HepG2 (cell line): Measurements from ENCODE around the gene LAMA5. TPM values are rescaled to one million over a fixed set of nuclear protein-coding genes. Genes with fewer than 3 reads are reported as not detected.

Experiments used
- CENPT ChIP-seq: sonication (generic); formaldehyde crosslinking; IDR thresholded peaks from 2 replicates; pipeline ENCODE4 v1.8.0; 2022; ENCODE audit warnings: low read depth, mild to moderate bottlenecking, moderate library complexity, missing genetic modification reagents
- JUND ChIP-seq: sonication (generic); formaldehyde crosslinking; IDR thresholded peaks from 2 replicates; pipeline ENCODE4 v1.8.0; 2022; ENCODE audit warnings: mild to moderate bottlenecking, missing genetic modification reagents
- NR2F1 ChIP-seq, 2 experiments: fragments of 450-650 bp in 1 of 2; formaldehyde crosslinking in 1 of 2; IDR thresholded peaks; 2 replicates each; pipeline versions ENCODE4 v1.5.0 to v1.6.1; 2016 to 2020; ENCODE audit warnings: mild to moderate bottlenecking in 1 of 2, missing compliant biosample characterization in 1 of 2, missing genetic modification reagents in 1 of 2, moderate library complexity in 1 of 2
- PCBP2 ChIP-seq: fragments of 200-400 bp; formaldehyde crosslinking; optimal IDR thresholded peaks from 2 replicates; pipeline ENCODE3; 2018; ENCODE audit warnings: low read length, low read depth; ENCODE audit not compliant: poor library complexity, severe bottlenecking
- REL ChIP-seq: sonication (generic); formaldehyde crosslinking; conservative IDR thresholded peaks from 2 replicates; pipeline ENCODE4 v1.8.0; 2022; ENCODE audit warnings: mild to moderate bottlenecking, missing genetic modification reagents, moderate library complexity
- SNRNP70 ChIP-seq: fragments of 200-400 bp; formaldehyde crosslinking; IDR thresholded peaks from 2 replicates; pipeline ENCODE4 v1.6.1; 2017; ENCODE audit warnings: mild to moderate bottlenecking, low read depth, low read length, moderate library complexity
- ZFAT ChIP-seq: sonication (generic); formaldehyde crosslinking; conservative IDR thresholded peaks from 2 replicates; pipeline ENCODE4 v1.8.1; 2023; ENCODE audit warnings: missing genetic modification reagents, inconsistent platforms
- ZKSCAN8 ChIP-seq: IDR thresholded peaks from 2 replicates; pipeline ENCODE4 v1.6.1; 2016; ENCODE audit warnings: borderline replicate concordance, missing genetic modification reagents, missing compliant biosample characterization
- ZNF33B ChIP-seq: sonication (generic); formaldehyde crosslinking; IDR thresholded peaks from 2 replicates; pipeline ENCODE4 v1.5.1; 2020; ENCODE audit warnings: mild to moderate bottlenecking, missing genetic modification reagents
- ZNF75D ChIP-seq: sonication (generic); formaldehyde crosslinking; IDR thresholded peaks from 2 replicates; pipeline ENCODE4 v1.8.1; 2023; ENCODE audit warnings: missing genetic modification reagents, mild to moderate bottlenecking, borderline replicate concordance
- polyA plus RNA-seq, 8 experiments: library from polyadenylated mRNA; depleted of rRNA in 3 of 8; stranded (reverse) in 7 of 8; unstranded in 1 of 8; fragments of >200 nt; fragmentation: Illumina TruSeq in 4 of 8; extraction: Trizol in 4 of 8; gene quantifications; 2 replicates each; pipeline versions ENCODE4 v1.2.1 to v1.2.3, GENCODE V29; 2011 to 2016; ENCODE audit warnings: low read depth in 4 of 8, missing spikeins in 1 of 8, mixed read lengths in 1 of 8; ENCODE audit not compliant: insufficient read depth in 1 of 8
- total RNA-seq, 5 experiments: library from RNA; depleted of rRNA; stranded (reverse); fragments of >200 nt; fragmentation: Illumina TruSeq; extraction: Trizol; gene quantifications; 2 replicates each; pipeline ENCODE4 v1.2.3, GENCODE V29; 2016; ENCODE audit warnings: low read depth in 1 of 5
- TF ChIP-seq, protein P1 (sequence below): sonication (generic); formaldehyde crosslinking; IDR thresholded peaks from 2 replicates; pipeline ENCODE4 v1.4.0; 2020; ENCODE audit warnings: mild to moderate bottlenecking, missing genetic modification reagents
- TF ChIP-seq, protein P2 (sequence below): sonication (generic); formaldehyde crosslinking; IDR thresholded peaks from 2 replicates; pipeline ENCODE4 v1.9.0; 2021; ENCODE audit warnings: missing genetic modification reagents, borderline replicate concordance
- TF ChIP-seq, protein P3 (sequence below): sonication (generic); formaldehyde crosslinking; IDR thresholded peaks from 2 replicates; pipeline ENCODE4 v1.5.0; 2020; ENCODE audit warnings: mild to moderate bottlenecking, missing genetic modification reagents
- TF ChIP-seq, protein P4 (sequence below): sonication (generic); formaldehyde crosslinking; IDR thresholded peaks from 2 replicates; pipeline ENCODE4 v1.4.0; 2020; ENCODE audit warnings: missing genetic modification reagents
- TF ChIP-seq, protein P5 (sequence below): sonication (generic); formaldehyde crosslinking; IDR thresholded peaks from 2 replicates; pipeline ENCODE4 v1.4.0; 2020; ENCODE audit warnings: mild to moderate bottlenecking, missing genetic modification reagents
- TF ChIP-seq, protein P6 (sequence below): sonication (generic); formaldehyde crosslinking; IDR thresholded peaks from 2 replicates; pipeline ENCODE4 v1.4.0; 2020; ENCODE audit warnings: missing genetic modification reagents, mild to moderate bottlenecking, borderline replicate concordance

LAMA5 gene
- total and polyA plus RNA-seq, 2 of the 13 experiments (the other 11 are each of a cell fraction or from before 2014, with no cell fraction given), result 21.0 to 44.7 TPM

DNA sequence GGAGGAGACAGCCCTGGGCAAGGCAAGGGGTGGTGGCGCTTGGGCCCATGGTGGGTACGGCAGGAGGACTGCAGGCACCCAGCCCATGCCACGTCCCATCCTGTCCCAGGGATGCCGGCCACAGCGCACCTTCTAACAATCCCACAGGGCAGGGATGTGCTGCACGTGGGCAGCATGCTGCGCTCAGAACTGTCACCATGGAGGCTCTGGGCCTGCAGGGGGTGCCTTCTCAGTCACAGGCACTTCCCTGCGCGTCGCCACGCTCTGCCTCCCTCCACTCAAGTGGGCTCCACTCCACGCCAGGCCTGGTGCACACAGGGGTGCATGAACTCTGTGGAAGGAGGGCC, 37.6 kb upstream of the LAMA5 start (continued):
- no peak for TF ChIP-seq PCBP2
- 0 out of 2 replicates have a peak, but pooled peaks have one; percentile 20 for TF ChIP-seq JUND
- no peak for TF ChIP-seq REL
- no peak for TF ChIP-seq ZFAT
- TF ChIP-seq, protein P1, sequence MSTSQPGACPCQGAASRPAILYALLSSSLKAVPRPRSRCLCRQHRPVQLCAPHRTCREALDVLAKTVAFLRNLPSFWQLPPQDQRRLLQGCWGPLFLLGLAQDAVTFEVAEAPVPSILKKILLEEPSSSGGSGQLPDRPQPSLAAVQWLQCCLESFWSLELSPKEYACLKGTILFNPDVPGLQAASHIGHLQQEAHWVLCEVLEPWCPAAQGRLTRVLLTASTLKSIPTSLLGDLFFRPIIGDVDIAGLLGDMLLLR (CRISPR knock-in tag), result peak; percentile 26; the same call in 1 of the 2 replicates
- TF ChIP-seq, protein P2, sequence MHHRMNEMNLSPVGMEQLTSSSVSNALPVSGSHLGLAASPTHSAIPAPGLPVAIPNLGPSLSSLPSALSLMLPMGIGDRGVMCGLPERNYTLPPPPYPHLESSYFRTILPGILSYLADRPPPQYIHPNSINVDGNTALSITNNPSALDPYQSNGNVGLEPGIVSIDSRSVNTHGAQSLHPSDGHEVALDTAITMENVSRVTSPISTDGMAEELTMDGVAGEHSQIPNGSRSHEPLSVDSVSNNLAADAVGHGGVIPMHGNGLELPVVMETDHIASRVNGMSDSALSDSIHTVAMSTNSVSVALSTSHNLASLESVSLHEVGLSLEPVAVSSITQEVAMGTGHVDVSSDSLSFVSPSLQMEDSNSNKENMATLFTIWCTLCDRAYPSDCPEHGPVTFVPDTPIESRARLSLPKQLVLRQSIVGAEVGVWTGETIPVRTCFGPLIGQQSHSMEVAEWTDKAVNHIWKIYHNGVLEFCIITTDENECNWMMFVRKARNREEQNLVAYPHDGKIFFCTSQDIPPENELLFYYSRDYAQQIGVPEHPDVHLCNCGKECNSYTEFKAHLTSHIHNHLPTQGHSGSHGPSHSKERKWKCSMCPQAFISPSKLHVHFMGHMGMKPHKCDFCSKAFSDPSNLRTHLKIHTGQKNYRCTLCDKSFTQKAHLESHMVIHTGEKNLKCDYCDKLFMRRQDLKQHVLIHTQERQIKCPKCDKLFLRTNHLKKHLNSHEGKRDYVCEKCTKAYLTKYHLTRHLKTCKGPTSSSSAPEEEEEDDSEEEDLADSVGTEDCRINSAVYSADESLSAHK (CRISPR knock-in tag), result no peak
- no peak for TF ChIP-seq NR2F1 (CRISPR knock-in tag; IDR thresholded peaks at IDR 0.05)
- TF ChIP-seq ZKSCAN8, result no peak
- TF ChIP-seq, protein P3, sequence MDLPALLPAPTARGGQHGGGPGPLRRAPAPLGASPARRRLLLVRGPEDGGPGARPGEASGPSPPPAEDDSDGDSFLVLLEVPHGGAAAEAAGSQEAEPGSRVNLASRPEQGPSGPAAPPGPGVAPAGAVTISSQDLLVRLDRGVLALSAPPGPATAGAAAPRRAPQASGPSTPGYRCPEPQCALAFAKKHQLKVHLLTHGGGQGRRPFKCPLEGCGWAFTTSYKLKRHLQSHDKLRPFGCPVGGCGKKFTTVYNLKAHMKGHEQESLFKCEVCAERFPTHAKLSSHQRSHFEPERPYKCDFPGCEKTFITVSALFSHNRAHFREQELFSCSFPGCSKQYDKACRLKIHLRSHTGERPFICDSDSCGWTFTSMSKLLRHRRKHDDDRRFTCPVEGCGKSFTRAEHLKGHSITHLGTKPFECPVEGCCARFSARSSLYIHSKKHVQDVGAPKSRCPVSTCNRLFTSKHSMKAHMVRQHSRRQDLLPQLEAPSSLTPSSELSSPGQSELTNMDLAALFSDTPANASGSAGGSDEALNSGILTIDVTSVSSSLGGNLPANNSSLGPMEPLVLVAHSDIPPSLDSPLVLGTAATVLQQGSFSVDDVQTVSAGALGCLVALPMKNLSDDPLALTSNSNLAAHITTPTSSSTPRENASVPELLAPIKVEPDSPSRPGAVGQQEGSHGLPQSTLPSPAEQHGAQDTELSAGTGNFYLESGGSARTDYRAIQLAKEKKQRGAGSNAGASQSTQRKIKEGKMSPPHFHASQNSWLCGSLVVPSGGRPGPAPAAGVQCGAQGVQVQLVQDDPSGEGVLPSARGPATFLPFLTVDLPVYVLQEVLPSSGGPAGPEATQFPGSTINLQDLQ, result no peak
- no peak for TF ChIP-seq ZNF75D (CRISPR knock-in tag)
- TF ChIP-seq, protein P4, sequence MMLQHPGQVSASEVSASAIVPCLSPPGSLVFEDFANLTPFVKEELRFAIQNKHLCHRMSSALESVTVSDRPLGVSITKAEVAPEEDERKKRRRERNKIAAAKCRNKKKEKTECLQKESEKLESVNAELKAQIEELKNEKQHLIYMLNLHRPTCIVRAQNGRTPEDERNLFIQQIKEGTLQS (CRISPR knock-in tag), result no peak
- no peak for TF ChIP-seq SNRNP70
- TF ChIP-seq ZNF33B (CRISPR knock-in tag), result no peak
- TF ChIP-seq, protein P5, sequence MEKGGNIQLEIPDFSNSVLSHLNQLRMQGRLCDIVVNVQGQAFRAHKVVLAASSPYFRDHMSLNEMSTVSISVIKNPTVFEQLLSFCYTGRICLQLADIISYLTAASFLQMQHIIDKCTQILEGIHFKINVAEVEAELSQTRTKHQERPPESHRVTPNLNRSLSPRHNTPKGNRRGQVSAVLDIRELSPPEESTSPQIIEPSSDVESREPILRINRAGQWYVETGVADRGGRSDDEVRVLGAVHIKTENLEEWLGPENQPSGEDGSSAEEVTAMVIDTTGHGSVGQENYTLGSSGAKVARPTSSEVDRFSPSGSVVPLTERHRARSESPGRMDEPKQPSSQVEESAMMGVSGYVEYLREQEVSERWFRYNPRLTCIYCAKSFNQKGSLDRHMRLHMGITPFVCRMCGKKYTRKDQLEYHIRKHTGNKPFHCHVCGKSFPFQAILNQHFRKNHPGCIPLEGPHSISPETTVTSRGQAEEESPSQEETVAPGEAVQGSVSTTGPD, result no peak
- TF ChIP-seq CENPT (CRISPR knock-in tag), result no peak
- TF ChIP-seq, protein P6, sequence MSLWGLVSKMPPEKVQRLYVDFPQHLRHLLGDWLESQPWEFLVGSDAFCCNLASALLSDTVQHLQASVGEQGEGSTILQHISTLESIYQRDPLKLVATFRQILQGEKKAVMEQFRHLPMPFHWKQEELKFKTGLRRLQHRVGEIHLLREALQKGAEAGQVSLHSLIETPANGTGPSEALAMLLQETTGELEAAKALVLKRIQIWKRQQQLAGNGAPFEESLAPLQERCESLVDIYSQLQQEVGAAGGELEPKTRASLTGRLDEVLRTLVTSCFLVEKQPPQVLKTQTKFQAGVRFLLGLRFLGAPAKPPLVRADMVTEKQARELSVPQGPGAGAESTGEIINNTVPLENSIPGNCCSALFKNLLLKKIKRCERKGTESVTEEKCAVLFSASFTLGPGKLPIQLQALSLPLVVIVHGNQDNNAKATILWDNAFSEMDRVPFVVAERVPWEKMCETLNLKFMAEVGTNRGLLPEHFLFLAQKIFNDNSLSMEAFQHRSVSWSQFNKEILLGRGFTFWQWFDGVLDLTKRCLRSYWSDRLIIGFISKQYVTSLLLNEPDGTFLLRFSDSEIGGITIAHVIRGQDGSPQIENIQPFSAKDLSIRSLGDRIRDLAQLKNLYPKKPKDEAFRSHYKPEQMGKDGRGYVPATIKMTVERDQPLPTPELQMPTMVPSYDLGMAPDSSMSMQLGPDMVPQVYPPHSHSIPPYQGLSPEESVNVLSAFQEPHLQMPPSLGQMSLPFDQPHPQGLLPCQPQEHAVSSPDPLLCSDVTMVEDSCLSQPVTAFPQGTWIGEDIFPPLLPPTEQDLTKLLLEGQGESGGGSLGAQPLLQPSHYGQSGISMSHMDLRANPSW (CRISPR knock-in tag), result no peak
